HG03159 (cell line): ENCODE measurements around the gene OR52E8.
A peak's percentile ranks its signal among the peaks of the same experiment; 100 is the strongest.

Experiments used
- ATAC-seq: cut with Tn5 transposase; IDR thresholded peaks from one replicate; pipeline ENCODE4 v1.9.1; 2021; ENCODE audit warnings: mild to moderate bottlenecking, moderate library complexity; ENCODE audit not compliant: unreplicated experiment

The OR52E8 gene

GRCh38 chr11:5808500-5809121 is 48.9 kb downstream of the OR52E8 start, which contains the start of gene OR52N2:
TSS of gene OR52N2 (plus strand) at chr11:5808924. CDS start at chr11:5820336, 11,412 bp downstream.
- peak; percentile 90 for ATAC-seq

GRCh38 chr11:5807580-5807979 is 49.9 kb downstream of the OR52E8 start:
- ATAC-seq = no peak
